Activated B cell treated with CpG ODN at 0.5 μM for 24 hours (primary cell): ENCODE data around the gene DBNL. TPM values are rescaled to one million over a fixed set of nuclear protein-coding genes. Genes with fewer than 3 reads are reported as not detected.
A peak's percentile ranks its signal among the peaks of the same experiment; 100 is the strongest.

Source experiments
- ATAC-seq: fragments of 200-7000 bp; cut with Tn5 transposase; one replicate; pipeline ENCODE4 v1.10.0; 2021; ENCODE audit warnings: low read depth, mild to moderate bottlenecking, moderate library complexity
- CTCF ChIA-PET: fragments of 350-600 bp; sonication (Branson Sonifier 250); formaldehyde crosslinking; loops from one replicate; lab custom pipeline; 2021; ENCODE audit warnings: antibody characterized with exemption; lab: Charles Lee
- POLR2A ChIA-PET: fragments of 350-600 bp; sonication (Branson Sonifier 250); formaldehyde crosslinking; loops from one replicate; lab custom pipeline; 2021; ENCODE audit warnings: antibody characterized with exemption; lab: Charles Lee
- DNase-seq: peaks from one replicate; pipeline ENCODE4 v3.0.0; 2022
- H3K27ac Mint-ChIP-seq: one replicate; pipeline ENCODE4 v1.8.0; 2020; ENCODE audit warnings: mixed read lengths
- H3K27me3 Mint-ChIP-seq: one replicate; pipeline ENCODE4 v1.8.0; 2021; ENCODE audit warnings: mixed read lengths
- H3K36me3 Mint-ChIP-seq: one replicate; pipeline ENCODE4 v1.8.0; 2021; ENCODE audit warnings: low read depth, mixed read lengths
- H3K4me1 Mint-ChIP-seq: one replicate; pipeline ENCODE4 v1.8.0; 2021; ENCODE audit warnings: mixed read lengths
- H3K4me3 Mint-ChIP-seq: one replicate; pipeline ENCODE4 v1.8.0; 2020; ENCODE audit warnings: mild to moderate bottlenecking, mixed read lengths
- H3K9me3 Mint-ChIP-seq: one replicate; pipeline ENCODE4 v1.8.0; 2020; ENCODE audit warnings: mixed read lengths
- CTCF ChIP-seq: fragments of 200-600 bp; IDR thresholded peaks from one replicate; pipeline ENCODE4 v1.8.0; 2022; ENCODE audit warnings: antibody characterized with exemption, mild to moderate bottlenecking
- intact Hi-C: fragments of 100-400 bp; cut with micrococcal nuclease; formaldehyde crosslinking; loops from one replicate; pipeline ENCODE4 v1.15.1; 2024
- total RNA-seq: library from RNA; stranded (reverse); gene quantifications from 2 replicates; pipeline ENCODE4 v1.2.3, GENCODE V29; 2022

Gene DBNL
- total RNA-seq, 1 donor from 2014 or later, result 210 TPM

- H3K27ac Mint-ChIP-seq, result peak overlapping the region; percentile 90
- no peaks in the 10 kb centered on the region for H3K9me3 Mint-ChIP-seq
- H3K36me3 Mint-ChIP-seq, result peaks cover 55% of the 10 kb centered on the region
- CTCF ChIA-PET, result interaction anchor here (0.7 to 1.6 kb wide), 10 partner anchors 8 to 417 kb away, joined by 3 to 11 read pairs (median 3); partner anchors contain the start of genes NUDCD3 and YKT6
- ATAC-seq (peak; percentile 22), DNase-seq (no peak)
- H3K27me3 Mint-ChIP-seq, result no peaks in the 10 kb centered on the region
- TF ChIP-seq CTCF, result no peak
- POLR2A ChIA-PET, result interaction anchor here (0.6 to 1.3 kb wide), 7 partner anchors 8 to 537 kb away, joined by 3 to 6 read pairs (median 5); partner anchors contain the start of gene DBNL
- no peak overlapping the region for H3K4me3 Mint-ChIP-seq
- intact Hi-C loops, result loop anchor here (1.0 kb wide), 1 partner anchor 124 kb away; no protein-coding TSS in a partner anchor
- H3K4me1 Mint-ChIP-seq, result peaks cover 84% of the 10 kb centered on the region
These were observed 28.1 kb downstream of the DBNL start for GRCh38 chr7:44072364-44073231.

DNA sequence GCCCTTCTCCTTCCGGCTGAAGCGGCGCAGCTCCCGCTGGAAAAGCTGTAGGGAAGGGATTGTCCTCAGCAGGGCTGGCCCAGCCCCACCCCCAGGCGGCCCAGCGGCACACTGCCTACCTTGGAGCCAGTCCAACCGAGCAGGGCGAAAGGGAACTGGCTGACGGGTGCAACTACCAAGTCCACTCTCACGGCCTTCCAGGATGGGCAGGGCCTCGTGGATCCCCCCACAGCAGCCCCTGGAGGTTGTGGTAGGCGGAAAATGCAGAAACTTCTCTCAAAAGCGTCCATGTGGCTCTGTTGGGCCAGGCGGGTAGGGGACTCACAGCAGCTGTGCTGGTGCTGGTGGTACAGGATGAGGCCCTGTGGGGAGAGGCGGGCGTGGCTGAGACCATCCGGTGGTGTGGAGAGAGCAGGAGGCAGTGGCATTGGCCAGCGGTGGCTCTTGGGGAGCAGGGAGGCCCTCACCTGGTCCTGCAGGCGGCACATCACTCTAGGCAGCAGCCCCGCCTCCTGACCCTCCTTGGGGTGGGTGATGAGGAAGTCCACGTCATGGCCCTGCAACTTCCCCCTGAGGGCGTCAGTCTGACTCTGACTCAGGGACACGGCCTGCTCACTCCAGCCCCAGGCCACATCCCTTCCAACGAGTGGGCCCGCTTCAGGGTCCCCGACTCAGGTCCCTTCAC is 29.3 kb downstream of the DBNL start:
- peaks cover 67% of the 10 kb centered on the region for H3K36me3 Mint-ChIP-seq
- peak overlapping the region; percentile 61 for H3K4me3 Mint-ChIP-seq
- no peak for TF ChIP-seq CTCF
- ChIA-PET POLR2A (interaction anchor here (1.0 to 1.4 kb wide), 3 partner anchors 8 to 29 kb away, joined by 4 to 7 read pairs (median 7); partner anchors contain the start of gene DBNL), CTCF (interaction anchor here (1.5 to 2.0 kb wide), 3 partner anchors 10 to 54 kb away, joined by 3 to 5 read pairs (median 3); no protein-coding TSS in a partner anchor)
- H3K4me1 Mint-ChIP-seq, result peaks cover 86% of the 10 kb centered on the region
- H3K27me3 Mint-ChIP-seq, result no peaks in the 10 kb centered on the region
- intact Hi-C loops, result loop anchor here (1.0 to 2.0 kb wide), 6 partner anchors 8 to 403 kb away; partner anchors contain the start of genes POLD2, POLM and YKT6
- DNase-seq (peak; percentile 77), ATAC-seq (peak; percentile 96)
- peak overlapping the region; percentile 90 for H3K27ac Mint-ChIP-seq
- no peaks in the 10 kb centered on the region for H3K9me3 Mint-ChIP-seq

DNA sequence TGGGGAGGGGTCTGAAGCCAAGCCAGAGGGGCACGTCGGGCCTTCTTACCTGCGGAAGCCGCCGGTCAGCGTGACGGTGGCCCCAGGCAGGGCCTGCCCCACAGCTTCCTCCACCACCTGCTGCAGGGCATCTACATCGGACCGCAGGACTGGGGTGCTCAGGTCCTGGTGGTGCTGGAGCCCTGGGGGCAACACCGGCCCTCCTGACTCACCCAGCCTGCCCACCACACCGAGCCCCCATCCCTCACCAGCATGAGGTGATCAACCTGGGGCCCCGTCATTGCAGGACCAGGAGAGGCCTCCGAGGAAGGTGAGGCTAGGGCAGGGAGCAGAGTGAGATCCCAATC is 29.8 kb downstream of the DBNL start:
- ChIA-PET CTCF (interaction anchor here (1.4 to 2.0 kb wide), 3 partner anchors 9 to 30 kb away, joined by 3 to 5 read pairs (median 4); partner anchors contain the start of gene DBNL), POLR2A (interaction anchor here (1.0 to 1.4 kb wide), 5 partner anchors 8 to 49 kb away, joined by 3 to 7 read pairs (median 5); partner anchors contain the start of genes DBNL and POLD2)
- peaks cover 87% of the 10 kb centered on the region for H3K4me1 Mint-ChIP-seq
- peaks cover 71% of the 10 kb centered on the region for H3K36me3 Mint-ChIP-seq
- TF ChIP-seq CTCF, result no peak
- intact Hi-C loops, result loop anchor here (1.0 to 2.0 kb wide), 6 partner anchors 8 to 402 kb away; partner anchors contain the start of genes POLD2, POLM and YKT6
- peak overlapping the region; percentile 61 for H3K4me3 Mint-ChIP-seq
- ATAC-seq, result peak; percentile 15
- peak overlapping the region; percentile 90 for H3K27ac Mint-ChIP-seq
- H3K27me3 Mint-ChIP-seq, result no peaks in the 10 kb centered on the region
- no peak for DNase-seq
- H3K9me3 Mint-ChIP-seq, result no peaks in the 10 kb centered on the region

DNA sequence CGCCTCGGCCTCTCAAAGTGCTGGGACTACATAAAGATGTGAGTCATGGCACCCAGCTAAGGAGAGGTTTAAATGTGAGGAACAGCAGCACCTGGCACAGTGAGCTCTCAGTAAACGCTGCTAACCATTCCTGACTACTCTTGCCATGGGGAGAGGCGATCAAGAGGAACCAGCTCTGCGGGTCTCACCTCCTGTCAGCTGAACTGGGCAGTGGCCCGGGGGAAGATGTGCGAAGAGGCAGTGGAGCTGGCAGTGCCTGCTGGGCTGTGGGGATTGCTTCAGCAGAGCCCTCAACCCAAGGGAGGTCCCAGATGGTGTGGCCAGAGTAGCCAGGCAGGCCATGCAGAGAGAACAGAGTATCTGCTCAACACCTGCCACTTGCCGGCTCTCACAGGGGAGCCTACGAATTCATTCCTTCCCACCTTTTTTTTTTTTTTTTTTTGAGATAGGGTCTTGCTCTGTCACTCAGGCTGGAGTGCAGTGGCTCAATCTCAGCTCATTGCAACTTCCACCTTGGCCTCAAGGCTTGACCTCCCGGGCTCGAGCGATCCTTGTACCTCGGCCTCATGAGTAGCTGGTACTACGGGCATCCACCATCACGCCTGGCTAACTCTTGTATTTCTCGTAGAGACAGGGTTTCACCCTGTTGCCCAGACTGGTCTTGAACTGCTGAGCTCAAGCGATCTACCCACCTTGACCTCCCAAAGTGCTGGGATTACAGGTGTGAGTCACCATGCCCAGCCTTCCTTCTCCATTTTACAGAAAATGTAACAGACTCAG is 31.0 kb downstream of the DBNL start:
- no peak for TF ChIP-seq CTCF
- no peaks in the 10 kb centered on the region for H3K27me3 Mint-ChIP-seq
- H3K9me3 Mint-ChIP-seq, result no peaks in the 10 kb centered on the region
- CTCF ChIA-PET, result interaction anchor here (1.4 to 2.0 kb wide), 3 partner anchors 8 to 31 kb away, joined by 3 to 5 read pairs (median 4); partner anchors contain the start of gene DBNL
- ATAC-seq, result no peak
- no peak overlapping the region for H3K4me3 Mint-ChIP-seq
- intact Hi-C loops, result loop anchor here (2.0 kb wide), 2 partner anchors 125 to 401 kb away; partner anchors contain the start of gene YKT6
- H3K36me3 Mint-ChIP-seq, result peaks cover 79% of the 10 kb centered on the region
- H3K27ac Mint-ChIP-seq, result peak overlapping the region; percentile 90
- POLR2A ChIA-PET, result interaction anchor here (0.7 to 1.4 kb wide), 6 partner anchors 9 to 48 kb away, joined by 3 to 7 read pairs (median 4); partner anchors contain the start of genes DBNL, PGAM2 and POLD2
- peaks cover 89% of the 10 kb centered on the region for H3K4me1 Mint-ChIP-seq
- no peak for DNase-seq
